Activated effector memory CD4-positive, alpha-beta T cell treated with Interleukin-2 at 50 U/mL for 16 hours (primary cell): ENCODE results near the gene ZNF878.

Experiments used
- DNase-seq: peaks from one replicate; pipeline ENCODE4 v3.0.0-alpha.2; 2020

Gene ZNF878

DNA sequence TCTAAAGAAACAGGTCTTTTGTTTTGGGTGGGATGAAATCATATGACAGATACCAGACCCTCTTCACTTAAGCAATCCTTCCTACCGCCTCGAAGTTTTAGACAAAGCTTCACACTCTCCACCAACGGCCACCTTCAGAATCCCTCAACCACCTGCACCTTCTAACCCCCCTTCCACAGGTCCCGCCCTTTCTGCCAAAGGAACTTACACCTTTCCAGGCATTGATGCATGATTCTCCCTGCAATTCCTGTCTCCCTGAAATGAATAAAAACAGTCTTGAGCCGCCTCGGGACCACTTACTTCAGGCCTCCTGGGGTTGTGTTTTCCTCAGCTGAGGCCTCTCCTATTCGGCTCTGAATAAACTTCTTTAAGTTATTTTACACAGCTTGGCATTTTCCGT lies 18.1 kb downstream of the ZNF878 start:
- no peak for DNase-seq

DNA sequence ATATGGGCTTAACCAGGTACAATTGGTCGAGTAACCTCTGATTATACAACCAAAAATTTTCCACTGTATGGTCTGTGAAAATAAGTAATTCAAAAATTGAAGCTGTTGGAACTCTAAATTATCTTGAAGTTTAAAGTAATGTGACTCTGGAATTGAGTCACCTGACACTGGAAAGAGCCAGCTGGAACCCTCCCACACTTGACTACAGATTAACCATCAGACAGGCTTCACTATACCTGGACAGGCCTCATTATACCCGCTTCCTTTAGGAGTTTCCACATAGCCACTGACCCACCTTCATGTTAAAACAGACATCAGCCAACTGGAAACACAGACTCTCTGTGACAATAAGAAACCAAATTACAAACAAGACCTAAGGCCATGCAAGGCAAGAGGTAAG lies 18.6 kb downstream of the ZNF878 start:
- DNase-seq, result no peak

DNA sequence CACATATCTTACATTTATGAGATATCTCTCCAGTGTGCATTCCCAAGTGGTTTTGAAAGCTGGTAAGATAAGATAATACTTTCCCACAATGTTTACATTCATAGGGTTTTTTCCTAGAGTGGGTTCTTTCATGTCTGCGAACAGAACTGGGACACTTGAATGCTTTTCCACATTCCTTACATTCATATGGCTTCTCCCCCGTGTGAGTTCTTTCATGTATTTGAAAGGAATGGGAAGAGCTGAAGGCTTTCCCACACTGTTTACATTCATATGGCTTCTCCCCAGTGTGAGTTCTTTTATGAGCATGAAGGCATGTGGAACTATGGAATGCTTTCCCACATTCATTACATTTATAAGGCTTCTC lies 37.0 kb downstream of the ZNF878 start:
- DNase-seq, result no peak

DNA sequence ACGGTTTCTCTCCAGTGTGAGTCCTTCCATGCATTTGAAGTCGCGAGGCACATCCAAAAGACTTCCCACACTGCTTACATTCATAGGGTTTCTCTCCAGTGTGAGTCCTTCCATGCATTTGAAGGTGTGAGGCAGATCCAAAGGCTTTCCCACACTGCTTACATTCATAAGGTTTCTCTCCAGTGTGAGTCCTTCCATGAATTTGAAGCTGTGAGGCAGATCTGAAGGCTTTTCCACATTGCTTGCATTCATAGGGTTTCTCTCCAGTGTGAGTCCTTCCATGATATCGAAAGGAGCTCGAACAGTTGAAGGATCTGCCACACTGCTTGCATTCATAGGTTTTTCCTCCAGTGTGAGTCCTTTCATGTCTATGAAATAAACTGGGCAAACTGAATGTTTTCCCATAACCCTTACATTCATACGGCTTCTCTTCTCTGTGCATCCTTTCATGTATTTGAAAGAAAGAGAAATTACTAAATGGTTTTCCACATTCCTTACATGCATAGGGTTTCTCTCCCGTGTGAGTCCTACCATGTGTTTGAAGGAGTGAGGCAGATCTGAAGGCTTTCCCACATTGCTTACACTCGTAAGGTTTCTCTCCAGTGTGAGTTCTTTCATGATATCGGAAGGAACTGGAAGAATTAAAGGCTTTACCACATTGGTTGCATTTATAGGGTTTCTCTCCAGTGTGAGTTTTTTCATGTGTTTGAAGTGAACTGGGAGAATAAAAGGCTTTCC lies 37.6 kb downstream of the ZNF878 start:
- no peak for DNase-seq

DNA sequence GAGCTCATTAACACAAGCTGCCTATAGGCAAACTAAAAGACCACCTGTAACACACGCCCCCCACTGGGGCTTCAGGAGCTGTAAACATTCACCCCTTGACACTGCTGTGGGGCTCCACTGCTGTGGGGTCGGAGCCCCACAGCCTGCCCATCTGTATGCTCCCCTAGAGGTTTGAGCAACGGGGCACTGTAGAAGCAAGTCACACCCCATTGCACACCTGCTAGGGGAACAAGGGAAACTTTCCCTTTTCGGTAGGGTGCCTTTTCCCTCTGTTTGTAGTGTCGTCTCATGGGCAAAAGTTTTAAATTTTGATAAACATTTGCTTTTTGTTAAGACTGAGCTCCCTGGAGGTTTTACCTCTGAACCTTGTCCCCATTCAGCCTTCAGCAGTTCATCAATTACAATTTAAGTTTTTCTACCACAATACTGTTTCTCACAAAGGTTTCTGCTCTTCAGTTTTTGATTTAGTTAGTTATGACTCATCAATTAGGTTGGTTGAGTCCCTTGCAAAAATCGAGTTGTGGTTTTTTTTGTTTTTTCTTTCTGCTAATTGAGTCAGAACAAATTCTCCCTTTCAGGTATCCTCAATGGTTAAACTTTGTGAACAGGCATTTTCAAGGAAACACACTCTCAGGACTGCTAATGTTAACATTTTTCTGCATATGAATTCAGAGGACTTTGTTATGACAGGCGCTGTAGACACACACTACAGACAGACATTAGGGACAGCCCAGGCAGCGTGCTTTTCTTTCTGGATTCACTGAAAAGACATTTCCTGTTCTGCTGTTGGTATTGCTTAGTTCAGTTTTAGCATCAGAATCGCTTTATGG lies 52.4 kb downstream of the ZNF878 start:
- no peak for DNase-seq

DNA sequence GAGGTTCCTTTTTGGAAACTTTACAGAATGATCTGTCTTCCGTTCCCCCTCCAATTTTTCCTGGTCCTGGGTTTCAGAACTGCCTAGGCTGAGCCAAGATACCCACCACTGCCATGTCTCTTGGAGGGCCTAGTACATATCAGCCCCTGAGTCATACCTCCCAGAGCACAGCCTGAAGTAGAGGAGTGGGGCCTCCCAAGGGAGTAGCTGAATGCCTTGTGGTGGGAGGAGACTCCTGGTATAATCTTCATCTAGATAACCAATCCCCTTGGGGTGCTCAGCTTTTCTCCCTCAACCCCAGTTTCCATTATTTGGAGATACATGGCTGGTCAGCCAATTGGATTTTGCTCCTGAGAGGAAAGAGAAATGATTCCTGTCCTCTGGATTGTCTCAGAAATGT lies 57.6 kb downstream of the ZNF878 start:
- no peak for DNase-seq
